ENCODE results near the gene BHLHE41. TPM values are rescaled to one million over a fixed set of nuclear protein-coding genes. Genes with fewer than 3 reads are reported as not detected.
A peak's percentile ranks its signal among the peaks of the same experiment; 100 is the strongest.

Gene BHLHE41
- total RNA-seq, 1 donor from 2014 or later, result 5.2 TPM

DNA sequence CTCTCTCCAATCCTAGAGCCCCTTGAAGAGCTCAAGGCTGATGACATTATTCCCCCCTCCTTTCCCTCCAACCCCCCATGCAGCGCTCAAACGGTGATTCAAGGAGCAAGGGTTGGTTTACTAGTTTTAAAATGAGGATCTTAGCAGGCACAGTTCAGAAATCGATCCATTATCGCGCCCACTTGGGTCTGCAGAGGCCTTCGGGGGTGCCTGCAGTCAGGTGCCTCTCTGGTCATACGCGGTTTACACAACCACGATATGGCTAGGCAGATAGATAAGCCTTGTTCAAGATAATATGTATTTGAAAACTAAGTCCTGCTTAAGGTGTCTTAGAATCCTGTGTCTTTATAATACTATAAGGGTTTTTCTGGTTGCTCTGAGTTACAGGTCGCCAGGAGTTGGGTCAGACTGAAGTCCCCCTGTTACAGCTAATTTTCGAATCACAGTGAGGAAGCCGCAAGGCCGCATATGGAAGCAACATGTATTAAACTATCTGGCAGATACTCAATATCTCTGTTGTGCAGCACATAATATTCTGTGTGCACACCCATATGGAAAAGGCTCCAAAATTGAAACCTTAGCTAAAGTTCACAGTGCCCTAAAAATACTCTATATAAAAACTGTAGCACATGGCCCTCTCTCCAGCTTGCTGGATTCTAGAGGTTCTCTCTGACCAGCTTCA, 10.0 kb downstream of the BHLHE41 start:
- TF ChIP-seq, protein P1, sequence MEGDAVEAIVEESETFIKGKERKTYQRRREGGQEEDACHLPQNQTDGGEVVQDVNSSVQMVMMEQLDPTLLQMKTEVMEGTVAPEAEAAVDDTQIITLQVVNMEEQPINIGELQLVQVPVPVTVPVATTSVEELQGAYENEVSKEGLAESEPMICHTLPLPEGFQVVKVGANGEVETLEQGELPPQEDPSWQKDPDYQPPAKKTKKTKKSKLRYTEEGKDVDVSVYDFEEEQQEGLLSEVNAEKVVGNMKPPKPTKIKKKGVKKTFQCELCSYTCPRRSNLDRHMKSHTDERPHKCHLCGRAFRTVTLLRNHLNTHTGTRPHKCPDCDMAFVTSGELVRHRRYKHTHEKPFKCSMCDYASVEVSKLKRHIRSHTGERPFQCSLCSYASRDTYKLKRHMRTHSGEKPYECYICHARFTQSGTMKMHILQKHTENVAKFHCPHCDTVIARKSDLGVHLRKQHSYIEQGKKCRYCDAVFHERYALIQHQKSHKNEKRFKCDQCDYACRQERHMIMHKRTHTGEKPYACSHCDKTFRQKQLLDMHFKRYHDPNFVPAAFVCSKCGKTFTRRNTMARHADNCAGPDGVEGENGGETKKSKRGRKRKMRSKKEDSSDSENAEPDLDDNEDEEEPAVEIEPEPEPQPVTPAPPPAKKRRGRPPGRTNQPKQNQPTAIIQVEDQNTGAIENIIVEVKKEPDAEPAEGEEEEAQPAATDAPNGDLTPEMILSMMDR (conservative IDR thresholded peaks at IDR 0.05; ENCODE audit: low read depth, low read length), result no peak
- no peak for DNase-seq (ENCODE audit: low read depth)

DNA sequence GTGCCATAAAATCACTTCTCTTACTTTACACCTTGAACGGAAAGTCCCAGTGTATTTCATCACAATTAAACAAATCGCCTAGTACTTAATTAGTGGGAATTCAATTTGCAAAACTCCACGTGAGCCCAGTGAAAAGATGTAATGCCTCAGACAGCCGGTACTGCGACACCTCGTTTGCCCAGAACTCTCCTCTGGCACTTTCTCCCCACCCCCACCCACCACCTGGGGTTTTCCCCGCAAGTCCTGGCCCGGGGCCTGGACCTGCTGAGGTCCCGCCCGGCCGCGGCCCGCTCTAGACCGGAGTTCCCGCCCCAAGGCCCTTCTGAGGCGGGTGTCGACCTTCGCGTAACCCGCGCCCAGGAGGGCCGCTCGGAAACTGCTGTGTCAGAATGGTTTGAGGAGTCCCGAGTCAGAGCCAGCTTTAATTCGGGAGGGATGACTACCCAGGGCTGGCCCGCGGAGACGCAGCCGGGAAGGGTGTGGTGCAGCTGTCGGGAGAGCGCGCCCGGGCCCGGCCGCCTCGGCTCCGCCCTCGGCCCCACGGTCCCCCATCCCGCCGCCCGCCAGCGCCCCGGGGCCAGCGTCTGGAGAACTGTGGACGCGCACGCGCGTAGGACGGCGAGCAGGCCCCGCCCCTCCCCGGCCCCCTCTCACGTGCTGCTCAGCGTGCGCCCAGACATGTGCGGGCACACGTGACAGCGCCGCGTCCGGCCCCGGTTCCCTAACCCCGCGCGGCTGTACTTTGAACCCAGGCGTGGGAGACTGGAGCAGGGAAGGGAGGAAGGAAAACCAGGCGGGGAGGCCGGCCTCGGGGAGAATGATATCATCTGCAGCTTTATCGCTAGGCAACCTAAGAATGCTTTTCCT, 10.8 kb downstream of the BHLHE41 start:
- peak overlapping the region; percentile 60 for H3K4me3 ChIP-seq (ENCODE audit: low read depth, low read length)
- TF ChIP-seq, protein P1 (conservative IDR thresholded peaks at IDR 0.05; ENCODE audit: low read depth, low read length), result peak; percentile 40
- DNase-seq (ENCODE audit: low read depth), result no peak

More for the DNA sequence above, 10.0 kb downstream of the BHLHE41 start:
- H3K4me3 ChIP-seq (ENCODE audit: low read depth, low read length), result peak overlapping the region; percentile 60

DNA sequence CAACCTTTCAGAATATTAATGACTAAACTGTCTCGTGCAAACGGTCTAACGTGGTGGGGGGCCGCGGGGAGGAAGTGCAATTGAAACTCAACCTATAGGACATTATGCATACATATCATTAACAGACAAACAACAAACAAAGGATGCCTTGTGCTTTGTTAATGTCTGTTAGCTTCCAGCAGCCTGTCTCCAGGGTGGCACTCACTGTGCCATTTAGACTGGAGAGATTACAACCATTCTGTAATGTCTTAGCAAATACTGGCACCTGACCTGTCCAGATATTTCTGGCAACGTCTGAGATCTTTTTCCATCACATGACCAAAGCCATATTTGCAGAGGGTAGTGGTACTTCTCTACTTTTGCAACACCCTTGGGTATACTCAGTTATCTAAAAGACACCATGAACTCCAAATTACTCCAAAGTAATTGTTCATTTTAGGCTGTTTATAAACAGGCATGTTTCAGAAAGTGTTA, 11.6 kb downstream of the BHLHE41 start:
- DNase-seq (ENCODE audit: low read depth), result no peak
- TF ChIP-seq, protein P1 (conservative IDR thresholded peaks at IDR 0.05; ENCODE audit: low read depth, low read length), result no peak
- peak overlapping the region; percentile 60 for H3K4me3 ChIP-seq (ENCODE audit: low read depth, low read length)

- DNase-seq (ENCODE audit: low read depth), result no peak
- H3K4me3 ChIP-seq (ENCODE audit: low read depth, low read length), result no peak overlapping the region
These were observed 12.1 kb downstream of the BHLHE41 start for GRCh38 chr12:26112703-26113147.

DNA sequence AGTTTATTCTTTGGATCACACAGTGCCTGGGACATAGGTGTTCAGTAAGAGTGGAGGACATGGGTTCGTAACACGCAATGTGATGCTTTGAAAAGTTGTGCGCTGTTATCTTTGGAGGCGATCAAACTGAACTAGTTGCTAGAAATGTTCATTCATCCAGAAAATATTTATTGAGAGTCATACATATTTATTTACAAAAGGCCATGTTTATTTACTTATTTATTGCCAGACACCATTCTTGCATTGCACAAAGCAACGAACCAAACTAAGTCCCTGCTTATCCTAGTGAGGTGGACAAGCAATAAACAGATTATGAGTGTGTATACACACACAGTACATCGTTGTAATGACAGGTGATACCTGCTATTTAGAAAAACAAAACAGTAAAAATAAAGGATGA, 12.6 kb downstream of the BHLHE41 start:
- H3K4me3 ChIP-seq (ENCODE audit: low read depth, low read length), result no peak overlapping the region
- TF ChIP-seq, protein P1 (conservative IDR thresholded peaks at IDR 0.05; ENCODE audit: low read depth, low read length), result no peak
- no peak for DNase-seq (ENCODE audit: low read depth)

More at GRCh38 chr12:26112703-26113147, 12.1 kb downstream of the BHLHE41 start:
- TF ChIP-seq, protein P1 (conservative IDR thresholded peaks at IDR 0.05; ENCODE audit: low read depth, low read length), result no peak

DNA sequence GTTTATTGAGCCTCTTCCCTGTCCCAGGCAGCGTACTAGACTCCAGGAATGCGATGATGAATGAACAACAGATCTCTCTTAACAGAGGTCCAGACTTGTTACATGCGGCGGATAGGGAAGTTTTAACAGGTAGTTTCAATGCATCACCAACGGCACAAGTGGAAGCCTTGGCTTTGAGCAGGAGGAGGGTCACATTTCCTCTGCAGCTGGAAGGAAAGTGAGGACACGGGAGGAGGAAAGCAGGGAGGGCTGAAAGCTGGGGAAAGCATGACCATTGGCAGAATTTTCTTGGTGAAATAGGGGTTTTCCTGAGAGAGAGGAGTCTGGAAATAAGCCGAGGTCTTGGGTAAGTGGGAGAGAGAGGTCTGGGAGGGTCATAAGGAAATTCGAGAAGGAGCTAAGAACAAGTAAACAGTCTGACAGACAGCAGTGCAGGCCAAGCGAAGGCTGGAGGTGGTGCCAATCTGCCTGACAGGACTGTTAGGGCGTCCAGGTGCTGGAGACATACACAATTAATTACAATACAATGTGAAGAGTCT, 15.4 kb downstream of the BHLHE41 start:
- H3K4me3 ChIP-seq (ENCODE audit: low read depth, low read length), result no peak overlapping the region
- DNase-seq (ENCODE audit: low read depth), result no peak
- TF ChIP-seq, protein P1 (conservative IDR thresholded peaks at IDR 0.05; ENCODE audit: low read depth, low read length), result no peak

All from epithelial cell of proximal tubule (primary cell).